Astrocyte of the spinal cord (primary cell): ENCODE results near the gene CASZ1.
A peak's percentile ranks its signal among the peaks of the same experiment; 100 is the strongest.

ENCODE experiments used
- DNase-seq: peaks from one replicate; pipeline ENCODE4 v3.0.0; 2011; ENCODE audit warnings: low read depth, low spot score
- H3K4me3 ChIP-seq: 2 replicates; pipeline ENCODE4 v1.5.1; 2011; ENCODE audit warnings: low read depth, mild to moderate bottlenecking, low read length, moderate library complexity
- CTCF ChIP-seq: IDR thresholded peaks from 2 replicates; pipeline ENCODE4 v1.5.1; 2012; ENCODE audit warnings: low read depth, mild to moderate bottlenecking, low read length, inconsistent platforms
- in situ Hi-C: cut with HindIII; loops from 2 replicates; pipeline ENCODE4 v1.10.0; 2017; ENCODE audit warnings: low sequenced_read_pairs

CASZ1 gene

GRCh38 chr1:10789047-10789791 is 7.2 kb downstream of the CASZ1 start:
- TF ChIP-seq CTCF = no peak
- in situ Hi-C loops = no loop called here

GRCh38 chr1:10788592-10789006 is 7.8 kb downstream of the CASZ1 start:
- in situ Hi-C loops = no loop called here
- TF ChIP-seq CTCF = peak; percentile 42
- no peak overlapping the region for H3K4me3 ChIP-seq
- DNase-seq = no peak

More at GRCh38 chr1:10789047-10789791, 7.2 kb downstream of the CASZ1 start:
- DNase-seq = no peak
- H3K4me3 ChIP-seq = no peak overlapping the region

- TF ChIP-seq CTCF = no peak
- DNase-seq = no peak
- in situ Hi-C loops = no loop called here
- H3K4me3 ChIP-seq = no peak overlapping the region
These were observed 9.2 kb downstream of the CASZ1 start for GRCh38 chr1:10787286-10787685.

GRCh38 chr1:10785728-10786638 is 10.5 kb downstream of the CASZ1 start:
- no peak overlapping the region for H3K4me3 ChIP-seq
- no peak for TF ChIP-seq CTCF
- DNase-seq = no peak
- in situ Hi-C loops = no loop called here

GRCh38 chr1:10784998-10785727 is 11.3 kb downstream of the CASZ1 start:
- H3K4me3 ChIP-seq = no peak overlapping the region
- no peak for TF ChIP-seq CTCF
- no peak for DNase-seq
- in situ Hi-C loops = no loop called here
